ENCODE measurements around the gene ATG101. TPM values are rescaled to one million over a fixed set of nuclear protein-coding genes. Genes with fewer than 3 reads are reported as not detected.

The ATG101 gene
- total RNA-seq, 1 donor: 70.0 TPM

- no peak overlapping the region for H3K4me3 ChIP-seq (ENCODE audit: low read depth, low read length)
- DNase-seq (ENCODE audit: low read depth): no peak
- no peak for TF ChIP-seq CTCF (IDR thresholded peaks at IDR 0.05; ENCODE audit: insufficient read depth, low read depth, low read length)
Measured at GRCh38 chr12:52084491-52085231, 14.9 kb downstream of the ATG101 start.

- H3K4me3 ChIP-seq (ENCODE audit: low read depth, low read length): no peak overlapping the region
- no peak for TF ChIP-seq CTCF (IDR thresholded peaks at IDR 0.05; ENCODE audit: insufficient read depth, low read depth, low read length)
- no peak for DNase-seq (ENCODE audit: low read depth)
Measured at GRCh38 chr12:52085682-52086180, 16.0 kb downstream of the ATG101 start.

- DNase-seq (ENCODE audit: low read depth): no peak
- H3K4me3 ChIP-seq (ENCODE audit: low read depth, low read length): no peak overlapping the region
Measured at GRCh38 chr12:52086366-52086765, 16.6 kb downstream of the ATG101 start.

GRCh38 chr12:52086944-52087835, 17.4 kb downstream of the ATG101 start:
- H3K4me3 ChIP-seq (ENCODE audit: low read depth, low read length): no peak overlapping the region
- TF ChIP-seq CTCF (IDR thresholded peaks at IDR 0.05; ENCODE audit: insufficient read depth, low read depth, low read length): no peak
- no peak for DNase-seq (ENCODE audit: low read depth)

More at GRCh38 chr12:52086366-52086765, 16.6 kb downstream of the ATG101 start:
- TF ChIP-seq CTCF (IDR thresholded peaks at IDR 0.05; ENCODE audit: insufficient read depth, low read depth, low read length): no peak

- no peak for TF ChIP-seq CTCF (IDR thresholded peaks at IDR 0.05; ENCODE audit: insufficient read depth, low read depth, low read length)
- DNase-seq (ENCODE audit: low read depth): no peak
- H3K4me3 ChIP-seq (ENCODE audit: low read depth, low read length): no peak overlapping the region
Measured at GRCh38 chr12:52087961-52088820, 18.4 kb downstream of the ATG101 start.

- no peak for DNase-seq (ENCODE audit: low read depth)
- no peak for TF ChIP-seq CTCF (IDR thresholded peaks at IDR 0.05; ENCODE audit: insufficient read depth, low read depth, low read length)
- no peak overlapping the region for H3K4me3 ChIP-seq (ENCODE audit: low read depth, low read length)
Measured at GRCh38 chr12:52089491-52089890, 19.7 kb downstream of the ATG101 start.

All from fibroblast of villous mesenchyme (primary cell).